Measurements from ENCODE around the gene IL24.

GRCh38 chr1:206935491-206936067 lies 38.3 kb downstream of the IL24 start:
- TF ChIP-seq POLR2AphosphoS5 (IDR thresholded peaks at IDR 0.05; ENCODE audit: borderline replicate concordance, low read depth, low read length), result no peak
- no peak for TF ChIP-seq EZH2 (IDR thresholded peaks at IDR 0.05)
- TF ChIP-seq FOXP2 (optimal IDR thresholded peaks at IDR 0.05; ENCODE audit: control extremely low read depth, extremely low read length, insufficient read depth), result no peak

Data from SK-N-MC (cell line).